Stomach (tissue), 4 donors: Measurements from ENCODE around the gene FAR1.

Experiments used
- EP300 ChIP-seq: sonication (generic); formaldehyde crosslinking; IDR thresholded peaks from one replicate; pipeline ENCODE4 v1.6.1; 2017; ENCODE audit warnings: antibody characterized with exemption
- POLR2A ChIP-seq, 4 donors: fragments of 450-650 bp; IDR thresholded peaks; one replicate each; pipeline ENCODE4 v1.6.1; 2016; ENCODE audit warnings: antibody characterized with exemption in 4 of 4, control low read depth in 2 of 4, mild to moderate bottlenecking in 1 of 4, moderate library complexity in 1 of 4
- POLR2AphosphoS5 ChIP-seq, 3 donors: sonication (generic); formaldehyde crosslinking; IDR thresholded peaks; one replicate each; pipeline ENCODE4 v1.6.1; 2016; ENCODE audit warnings: antibody characterized with exemption in 3 of 3

GRCh38 chr11:13713982-13714381 is 45.5 kb downstream of the FAR1 start:
- TF ChIP-seq POLR2A (IDR thresholded peaks at IDR 0.05) (no peak), POLR2AphosphoS5 (IDR thresholded peaks at IDR 0.05) (no peak), EP300 (no peak)
